A673 (cell line): ENCODE data around the gene IGFBP5. TPM values are rescaled to one million over a fixed set of nuclear protein-coding genes. Genes with fewer than 3 reads are reported as not detected.

Source experiments
- BruUV-seq: library from RNA; stranded (reverse); fragments of 400-500 nt; replicated peaks from 2 replicates; lab custom pipeline; 2021; lab: Mats Ljungman, UMichigan
- CTCF ChIA-PET: fragments of 300-600 bp; sonication (Branson Sonifier 250); formaldehyde crosslinking; loops from one replicate; lab custom pipeline; 2022; ENCODE audit warnings: antibody characterized with exemption; lab: Charles Lee
- POLR2A ChIA-PET: fragments of 300-600 bp; sonication (Branson Sonifier 250); formaldehyde crosslinking; loops from one replicate; lab custom pipeline; 2022; ENCODE audit warnings: antibody characterized with exemption; ENCODE audit not compliant: low non-redundant PET; lab: Charles Lee
- DNase-seq: peaks from one replicate; pipeline ENCODE4 v3.0.0-alpha.2; 2015; ENCODE audit warnings: low spot score
- H3K27ac ChIP-seq: fragments of 200-600 bp; sonication (generic); 2 replicates; pipeline ENCODE4 v1.5.1; 2016; ENCODE audit warnings: mixed run types, low read depth, mild to moderate bottlenecking, mixed read lengths, antibody characterized with exemption, low read length; ENCODE audit not compliant: poor library complexity, severe bottlenecking
- H3K27me3 ChIP-seq: fragments of 200-600 bp; sonication (generic); replicated peaks from 2 replicates; pipeline ENCODE4 v1.6.1; 2017; ENCODE audit warnings: mixed run types, low read depth, mild to moderate bottlenecking, mixed read lengths, antibody characterized with exemption, low read length; ENCODE audit not compliant: insufficient read depth, poor library complexity
- H3K36me3 ChIP-seq: fragments of 200-600 bp; sonication (generic); 2 replicates; pipeline ENCODE4 v1.6.1; 2016; ENCODE audit warnings: mixed run types, mild to moderate bottlenecking, mixed read lengths, antibody characterized with exemption, low read length; ENCODE audit not compliant: insufficient read depth, poor library complexity, severe bottlenecking
- H3K4me1 ChIP-seq: fragments of 200-600 bp; sonication (generic); 2 replicates; pipeline ENCODE4 v1.6.1; 2017; ENCODE audit warnings: mixed run types, mild to moderate bottlenecking, mixed read lengths, antibody characterized with exemption, low read length; ENCODE audit not compliant: insufficient read depth, poor library complexity, severe bottlenecking
- H3K4me3 ChIP-seq: fragments of 200-600 bp; sonication (generic); 2 replicates; pipeline ENCODE4 v1.5.1; 2016; ENCODE audit warnings: low read depth, mixed run types, mild to moderate bottlenecking, mixed read lengths, low read length; ENCODE audit not compliant: poor library complexity, severe bottlenecking
- H3K9me3 ChIP-seq: fragments of 200-600 bp; sonication (generic); 2 replicates; pipeline ENCODE4 v1.6.1; 2016; ENCODE audit warnings: mixed run types, low read depth, mild to moderate bottlenecking, mixed read lengths, antibody characterized with exemption, low read length; ENCODE audit not compliant: poor library complexity, severe bottlenecking
- EZH2 ChIP-seq: fragments of 200-600 bp; sonication (generic); IDR thresholded peaks from 2 replicates; pipeline ENCODE4 v1.6.1; 2017; ENCODE audit warnings: borderline replicate concordance, low read depth, mild to moderate bottlenecking, mixed read lengths, antibody characterized with exemption, low read length; ENCODE audit not compliant: poor library complexity, severe bottlenecking
- intact Hi-C: fragments of 100-400 bp; cut with micrococcal nuclease; formaldehyde crosslinking; loops from one replicate; pipeline ENCODE4 v1.10.0; 2022; ENCODE audit not compliant: unreplicated experiment
- total RNA-seq: library from RNA; stranded (reverse); gene quantifications from 2 replicates; pipeline ENCODE4 v1.2.3, GENCODE V29; 2021
- TF ChIP-seq, protein P1 (sequence below): fragments of 300-800, 200-600 bp; sonication (generic); conservative IDR thresholded peaks from 2 replicates; pipeline ENCODE4 v1.5.1; 2017; ENCODE audit warnings: low read depth, mild to moderate bottlenecking, antibody characterized with exemption, low read length, moderate library complexity, mixed read lengths

Gene IGFBP5
- total RNA-seq, 1 experiment from 2014 or later = 5.4 TPM

DNA sequence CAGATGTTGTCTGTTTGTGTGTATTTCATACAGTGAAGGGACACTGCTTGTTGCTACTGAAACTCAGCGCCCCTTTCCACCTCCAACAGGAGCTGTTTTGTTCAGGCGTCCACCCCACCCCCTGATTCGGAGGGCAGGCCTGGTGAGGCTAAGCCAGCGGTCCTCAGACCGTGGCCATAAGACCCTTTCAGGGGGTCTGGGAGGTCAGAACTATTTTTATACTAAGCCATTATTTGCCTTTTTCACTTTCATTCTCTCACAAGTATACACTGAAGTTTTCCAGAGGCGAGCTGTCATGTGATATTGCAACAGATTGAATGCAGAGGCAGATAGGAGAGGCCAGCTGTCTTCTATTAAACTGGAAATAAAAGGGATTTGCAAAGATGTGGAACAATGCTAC lies 39.7 kb upstream of the IGFBP5 start:
- no peak for DNase-seq
- Histone ChIP-seq H3K27me3 (no peaks in the 10 kb centered on the region), H3K4me1 (no peaks in the 10 kb centered on the region), H3K36me3 (no peaks in the 10 kb centered on the region), H3K9me3 (no peaks in the 10 kb centered on the region), H3K27ac (no peak overlapping the region), H3K4me3 (no peak overlapping the region)
- no TSS peak for BruUV-seq
- intact Hi-C loops = no loop called here
- TF ChIP-seq, protein P1, sequence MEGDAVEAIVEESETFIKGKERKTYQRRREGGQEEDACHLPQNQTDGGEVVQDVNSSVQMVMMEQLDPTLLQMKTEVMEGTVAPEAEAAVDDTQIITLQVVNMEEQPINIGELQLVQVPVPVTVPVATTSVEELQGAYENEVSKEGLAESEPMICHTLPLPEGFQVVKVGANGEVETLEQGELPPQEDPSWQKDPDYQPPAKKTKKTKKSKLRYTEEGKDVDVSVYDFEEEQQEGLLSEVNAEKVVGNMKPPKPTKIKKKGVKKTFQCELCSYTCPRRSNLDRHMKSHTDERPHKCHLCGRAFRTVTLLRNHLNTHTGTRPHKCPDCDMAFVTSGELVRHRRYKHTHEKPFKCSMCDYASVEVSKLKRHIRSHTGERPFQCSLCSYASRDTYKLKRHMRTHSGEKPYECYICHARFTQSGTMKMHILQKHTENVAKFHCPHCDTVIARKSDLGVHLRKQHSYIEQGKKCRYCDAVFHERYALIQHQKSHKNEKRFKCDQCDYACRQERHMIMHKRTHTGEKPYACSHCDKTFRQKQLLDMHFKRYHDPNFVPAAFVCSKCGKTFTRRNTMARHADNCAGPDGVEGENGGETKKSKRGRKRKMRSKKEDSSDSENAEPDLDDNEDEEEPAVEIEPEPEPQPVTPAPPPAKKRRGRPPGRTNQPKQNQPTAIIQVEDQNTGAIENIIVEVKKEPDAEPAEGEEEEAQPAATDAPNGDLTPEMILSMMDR = no peak
- no peak for TF ChIP-seq EZH2
- CTCF ChIA-PET = no interaction called here
- POLR2A ChIA-PET = no interaction called here

DNA sequence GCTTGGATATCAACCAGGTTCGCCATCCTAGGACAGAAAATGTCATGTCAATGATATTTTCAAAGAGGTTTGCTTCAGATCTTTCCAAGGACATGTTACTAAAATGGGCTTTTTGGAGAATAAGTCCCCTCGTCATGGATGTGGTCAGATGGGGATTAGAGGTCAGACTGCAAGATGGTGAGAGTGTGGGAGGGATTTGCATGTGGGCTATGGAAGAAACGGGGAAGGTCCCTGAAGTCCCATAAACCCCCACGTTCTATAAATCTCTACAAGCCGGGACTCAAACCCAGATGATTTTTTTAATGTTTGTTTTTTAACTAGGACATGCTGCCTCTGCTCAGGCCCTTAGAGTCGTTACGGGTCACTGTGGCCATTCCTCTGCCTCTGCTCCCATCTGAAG lies 37.7 kb upstream of the IGFBP5 start:
- Histone ChIP-seq H3K4me3 (no peak overlapping the region), H3K27ac (no peak overlapping the region), H3K9me3 (no peaks in the 10 kb centered on the region), H3K4me1 (no peaks in the 10 kb centered on the region), H3K27me3 (no peaks in the 10 kb centered on the region), H3K36me3 (no peaks in the 10 kb centered on the region)
- intact Hi-C loops = no loop called here
- DNase-seq = no peak
- no TSS peak for BruUV-seq
- POLR2A ChIA-PET = no interaction called here
- TF ChIP-seq EZH2 = no peak
- TF ChIP-seq, protein P1 = no peak
- CTCF ChIA-PET = no interaction called here

DNA sequence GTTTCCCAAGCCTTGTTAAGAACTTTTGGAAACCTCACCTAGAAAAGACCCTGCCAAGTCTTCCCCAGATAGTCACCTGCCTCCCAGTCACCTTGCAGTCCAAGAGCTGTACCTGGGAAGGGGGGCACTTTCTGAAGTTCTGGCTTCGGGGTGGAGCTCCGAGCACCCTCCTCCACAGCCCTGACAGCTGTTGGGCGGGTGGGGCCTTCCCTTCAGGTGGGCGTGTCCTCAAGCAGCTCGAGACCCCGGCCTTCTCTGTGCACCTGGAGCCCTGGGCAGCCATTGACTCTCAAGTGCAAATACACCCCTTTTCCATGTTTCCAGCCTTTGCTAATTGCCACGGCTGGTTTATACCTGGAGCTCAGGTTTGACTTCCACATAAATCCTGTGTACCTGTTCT lies 37.0 kb upstream of the IGFBP5 start:
- DNase-seq = no peak
- intact Hi-C loops = no loop called here
- Histone ChIP-seq H3K9me3 (no peaks in the 10 kb centered on the region), H3K4me1 (no peaks in the 10 kb centered on the region), H3K4me3 (no peak overlapping the region), H3K36me3 (no peaks in the 10 kb centered on the region), H3K27ac (no peak overlapping the region), H3K27me3 (no peaks in the 10 kb centered on the region)
- POLR2A ChIA-PET = no interaction called here
- CTCF ChIA-PET = no interaction called here
- no TSS peak for BruUV-seq
- no peak for TF ChIP-seq EZH2
- TF ChIP-seq, protein P1 = no peak
